Measurements from ENCODE around the gene ZNF839.
"Not testable (repeated sequence)": the region's sequence is repeated elsewhere in the genome, so short reads cannot be mapped to it uniquely, and the experiment has no call there.

The ZNF839 gene

GRCh38 chr14:102319351-102320032 lies at the start of gene ZNF839:
TSS of gene ZNF839 (plus strand) at chr14:102319746. CDS start at chr14:102319766, 20 bp downstream.
- peak; percentile 94 for DNase-seq

DNA sequence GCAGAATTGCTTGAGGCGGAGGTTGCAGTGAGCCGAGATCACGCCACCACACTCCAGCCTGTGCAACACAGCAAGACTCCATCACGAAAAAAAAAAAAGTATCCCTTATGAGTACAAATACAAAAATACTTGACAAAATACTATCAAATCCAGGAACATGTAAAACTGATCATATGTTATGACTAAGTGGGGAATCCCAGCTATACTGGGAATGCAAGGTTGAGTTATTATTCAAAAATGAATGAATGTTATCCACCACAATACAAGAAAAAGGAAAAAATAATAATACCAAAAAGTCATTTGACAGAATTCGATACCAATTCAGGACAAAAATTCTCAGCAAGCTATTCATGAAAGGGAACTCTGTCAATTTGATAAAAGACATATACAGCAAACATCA lies 47.2 kb upstream of the ZNF839 start:
- DNase-seq: no peak

DNA sequence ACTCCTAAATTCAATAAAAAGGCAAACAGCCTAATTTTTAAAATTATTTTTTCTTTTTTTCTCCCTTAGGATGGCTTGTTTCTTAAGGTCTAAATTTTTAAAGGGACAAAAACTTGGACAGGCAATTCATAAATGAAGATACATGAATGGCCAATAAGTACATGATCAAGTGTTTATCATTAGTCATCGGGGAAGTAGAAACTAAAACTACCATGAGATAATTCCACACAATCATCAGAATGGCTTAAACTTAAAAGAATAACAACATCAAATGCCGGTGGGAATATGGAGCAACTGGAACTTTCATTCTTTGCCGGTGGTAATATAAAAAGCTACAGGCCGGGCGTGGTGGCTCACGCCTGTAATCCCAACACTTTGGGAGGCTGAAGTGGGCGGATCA lies 43.7 kb upstream of the ZNF839 start:
- no peak for DNase-seq

GRCh38 chr14:102277874-102278630 lies 41.5 kb upstream of the ZNF839 start:
- DNase-seq: no peak

- no peak for DNase-seq
These were observed 41.0 kb upstream of the ZNF839 start for GRCh38 chr14:102278631-102278935.

DNA sequence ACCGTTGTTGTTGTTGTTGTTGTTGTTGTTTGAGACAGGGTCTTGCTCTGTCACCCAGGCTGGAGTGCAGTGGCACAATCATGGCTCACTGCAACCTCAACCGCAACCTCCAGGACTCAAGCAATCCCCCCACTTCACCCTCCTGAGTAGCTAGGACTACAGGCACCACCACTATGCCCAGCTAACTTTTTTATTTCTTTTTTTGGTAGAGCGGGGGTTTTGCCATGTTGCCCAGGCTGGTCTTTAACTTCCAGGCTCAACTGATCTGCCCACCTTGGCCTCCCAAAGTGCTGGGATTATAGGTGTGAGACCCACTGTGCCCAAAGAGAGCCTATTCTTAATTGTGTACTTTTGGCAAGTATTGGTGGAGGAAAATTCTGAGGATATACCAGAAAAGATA lies 40.3 kb upstream of the ZNF839 start:
- DNase-seq: no peak

DNA sequence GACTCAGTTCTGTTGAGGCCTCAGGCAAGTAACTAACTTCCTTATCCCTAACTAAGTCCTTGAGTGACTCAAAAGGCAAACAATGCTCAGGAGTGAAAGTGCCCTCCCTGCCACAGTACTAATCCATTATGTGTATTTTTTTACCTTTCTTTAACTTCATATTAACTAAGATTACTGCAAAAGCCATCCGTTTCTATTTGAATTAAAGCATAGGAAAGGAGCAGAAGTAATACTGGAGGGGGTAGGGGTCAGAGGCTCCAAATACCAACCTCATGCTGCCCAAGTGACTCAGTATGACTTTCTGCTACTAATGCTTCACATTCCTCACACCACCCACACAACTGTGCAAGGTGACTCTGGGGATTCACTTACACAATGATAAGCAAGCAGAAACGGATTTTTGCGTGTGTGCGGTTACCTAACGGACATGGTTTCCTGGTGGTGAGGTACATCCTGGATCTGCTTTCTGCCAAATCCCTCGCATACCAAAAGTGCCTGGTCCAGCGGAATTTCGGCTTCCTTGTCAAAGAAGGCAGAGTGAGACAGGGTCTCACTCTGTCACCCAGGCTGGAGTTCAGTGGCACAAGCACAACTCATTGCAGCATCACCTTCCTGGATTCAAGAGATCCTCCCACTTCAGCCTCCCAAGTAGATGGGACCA lies 39.7 kb upstream of the ZNF839 start:
- peak; percentile 35 for DNase-seq

DNA sequence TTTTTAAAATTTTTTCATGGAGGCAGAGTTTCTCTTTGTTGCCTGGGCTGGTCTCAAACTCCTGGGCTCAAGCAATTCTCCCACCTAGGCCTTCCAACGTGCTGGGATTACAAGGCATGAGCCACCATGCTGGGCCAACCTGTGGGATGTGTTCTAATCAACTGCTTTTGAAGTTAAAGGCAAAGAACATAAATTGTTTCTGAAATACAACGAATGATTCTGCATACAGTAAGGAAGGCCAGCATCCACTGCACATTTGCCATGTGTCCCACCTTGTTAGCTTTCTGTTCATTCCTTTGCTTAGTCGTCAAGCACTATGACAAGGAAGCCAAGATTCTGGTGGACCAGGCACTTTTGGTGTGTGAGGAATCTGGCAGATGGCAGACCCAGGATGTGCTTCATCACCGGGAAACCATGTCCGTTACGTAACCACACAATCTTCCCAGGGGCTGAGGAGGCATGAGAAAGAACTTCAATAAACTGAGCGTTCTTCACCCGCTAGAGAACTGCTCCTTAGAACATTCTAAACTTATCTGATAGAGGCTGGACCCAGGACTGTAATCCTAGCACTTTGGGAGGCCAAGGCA lies 39.1 kb upstream of the ZNF839 start:
- DNase-seq: no peak

DNA sequence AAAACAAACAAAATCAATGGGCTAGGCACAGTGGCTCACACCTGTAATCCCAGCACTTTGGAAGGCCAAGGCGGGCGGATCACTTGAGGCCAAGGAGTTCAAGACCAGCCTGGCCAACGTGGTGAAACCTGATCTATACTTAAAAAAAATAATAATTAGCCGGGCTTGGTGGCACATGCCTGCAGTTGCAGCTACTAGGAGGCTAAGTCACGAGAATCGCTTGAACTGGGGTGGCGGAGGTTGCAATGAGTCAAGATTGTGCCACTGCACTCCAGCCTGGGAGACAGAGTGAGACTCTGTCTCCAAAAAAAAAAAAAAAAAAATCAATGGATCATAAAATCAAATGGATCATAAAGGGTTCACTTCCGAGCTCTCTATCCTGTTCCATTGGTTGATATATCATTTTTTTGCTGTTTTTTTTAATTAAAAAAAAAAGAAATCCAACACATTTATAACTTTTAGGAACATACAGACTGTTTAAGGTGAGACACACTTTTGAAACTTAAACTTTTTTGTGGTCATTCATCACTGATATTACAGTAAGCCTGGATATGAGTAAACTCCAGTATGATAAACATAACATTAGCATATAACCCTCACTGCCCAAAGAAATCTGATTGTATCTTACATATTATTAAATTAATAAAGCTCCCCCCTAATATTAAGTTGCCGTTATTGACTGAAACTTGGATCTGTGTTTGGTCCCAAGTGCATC lies 36.6 kb upstream of the ZNF839 start:
- no peak for DNase-seq

DNA sequence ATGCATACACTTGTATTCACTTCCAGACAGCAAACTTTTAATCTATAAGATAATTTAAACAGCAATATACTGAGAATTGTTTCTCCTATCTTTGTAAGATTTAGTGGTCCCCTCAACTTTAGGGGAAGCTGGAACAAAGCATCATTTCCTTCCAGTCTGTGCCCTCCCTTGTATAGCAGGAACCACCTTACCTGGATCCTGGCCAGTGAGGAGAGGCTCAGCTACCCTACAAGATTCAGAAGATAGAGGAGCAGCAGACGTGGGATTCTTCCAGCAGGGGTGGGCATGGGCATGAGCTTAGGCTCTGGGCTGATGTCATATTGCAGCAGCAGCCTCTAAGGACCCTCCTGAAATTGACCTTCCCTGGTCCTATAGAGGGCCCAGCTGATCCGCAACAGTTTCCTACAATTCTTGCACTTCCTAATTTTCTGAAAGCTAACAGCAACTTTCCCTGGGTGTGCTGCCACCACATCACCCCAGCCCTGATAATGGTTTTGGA lies 35.9 kb upstream of the ZNF839 start:
- no peak for DNase-seq

- DNase-seq: no peak
These were observed 34.4 kb upstream of the ZNF839 start for GRCh38 chr14:102285106-102285505.

GRCh38 chr14:102288139-102288538 lies 31.4 kb upstream of the ZNF839 start:
- DNase-seq: no peak

- DNase-seq: no peak
These were observed 27.1 kb upstream of the ZNF839 start for GRCh38 chr14:102292441-102292840.

DNA sequence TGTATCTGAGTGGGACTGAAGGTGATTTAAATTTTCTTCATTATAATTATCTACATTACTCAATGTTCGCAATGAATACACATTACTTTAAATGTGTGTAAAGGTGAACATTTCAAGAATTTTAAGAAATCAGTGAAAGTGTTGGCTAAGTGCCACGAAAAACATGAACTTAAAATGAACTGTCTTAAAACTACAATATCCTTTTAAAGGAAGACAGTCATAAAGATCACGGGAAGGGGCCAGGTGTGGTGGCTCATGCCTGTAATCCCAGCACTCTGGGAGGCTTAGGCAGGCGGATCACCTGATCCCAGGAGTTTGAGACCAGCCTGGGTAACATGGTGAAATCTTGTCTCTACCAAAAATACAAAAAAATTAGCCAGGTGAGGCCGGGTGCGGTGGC lies 25.8 kb upstream of the ZNF839 start:
- no peak for DNase-seq

GRCh38 chr14:102295270-102295669 lies 24.3 kb upstream of the ZNF839 start:
- no peak for DNase-seq

DNA sequence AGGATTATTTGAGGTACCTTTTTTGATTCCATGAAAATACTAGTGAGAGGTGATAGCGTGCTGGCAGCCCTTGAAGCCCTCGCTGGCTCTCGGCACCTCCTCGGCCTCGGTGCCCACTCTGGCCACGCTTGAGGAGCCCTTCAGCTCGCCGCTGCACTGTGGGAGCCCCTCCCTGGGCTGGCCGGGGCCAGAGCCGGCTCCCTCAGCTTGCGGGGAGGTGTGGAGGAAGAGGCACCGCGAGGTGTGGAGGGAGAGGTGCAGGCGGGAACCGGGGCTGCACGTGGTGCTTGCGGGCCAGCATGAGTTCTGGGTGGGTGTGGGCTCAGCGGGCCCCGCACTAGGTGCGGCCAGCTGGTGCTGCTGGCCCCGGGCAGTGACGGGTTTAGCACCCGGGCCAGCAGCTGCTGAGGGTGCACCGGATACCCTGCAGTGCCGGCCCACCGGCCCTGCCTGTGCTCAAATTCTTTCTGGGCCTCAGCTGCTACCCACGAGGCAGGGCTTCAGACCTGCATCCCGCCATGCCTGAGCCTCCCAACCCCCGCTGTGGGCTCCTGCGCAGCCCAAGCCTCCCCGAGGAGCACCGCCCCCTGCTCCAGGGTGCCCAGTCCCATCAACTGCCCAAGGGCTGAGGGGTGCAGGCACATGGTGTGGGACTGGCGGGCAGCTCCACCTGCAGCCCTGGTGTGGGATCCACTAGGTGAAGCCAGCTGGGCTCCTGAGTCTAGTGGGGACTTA lies 21.9 kb upstream of the ZNF839 start:
- no peak for DNase-seq

- DNase-seq: not testable (repeated sequence)
These were observed 21.1 kb upstream of the ZNF839 start for GRCh38 chr14:102298303-102299070.

GRCh38 chr14:102303664-102304063 lies 15.9 kb upstream of the ZNF839 start:
- DNase-seq: no peak

- DNase-seq: peak; percentile 96
These were observed 14.7 kb upstream of the ZNF839 start, which contains the start of gene MOK for GRCh38 chr14:102304611-102305506. TSS of gene MOK (minus strand) at chr14:102305164. CDS start at chr14:102304968, 196 bp downstream.

Measured in stimulated activated CD4-positive, alpha-beta T cell treated with anti-CD3 and anti-CD28 coated beads, Interleukin-1b, Interleukin-23, amount 100 ng/mL, for 48 hours (primary cell).